Measurements from ENCODE around the gene SOX14. TPM values are rescaled to one million over a fixed set of nuclear protein-coding genes. Genes with fewer than 3 reads are reported as not detected.

SOX14 gene
- total RNA-seq, 1 donor from 2014 or later = 19.7 TPM

GRCh38 chr3:137812023-137812422 is 47.9 kb downstream of the SOX14 start:
- no peaks in the 10 kb centered on the region for H3K36me3 Mint-ChIP-seq (ENCODE audit: low read depth, unreplicated experiment)
- no peak overlapping the region for H3K27ac Mint-ChIP-seq (ENCODE audit: unreplicated experiment)
- TF ChIP-seq CTCF (IDR thresholded peaks at IDR 0.05; ENCODE audit: unreplicated experiment) = no peak
- H3K4me3 Mint-ChIP-seq (ENCODE audit: unreplicated experiment) = no peak overlapping the region
- no peaks in the 10 kb centered on the region for H3K9me3 Mint-ChIP-seq (ENCODE audit: unreplicated experiment)
- no peak for DNase-seq (ENCODE audit: low spot score)
- peaks cover 8% of the 10 kb centered on the region for H3K4me1 Mint-ChIP-seq (ENCODE audit: unreplicated experiment)
- H3K27me3 Mint-ChIP-seq (ENCODE audit: unreplicated experiment) = no peaks in the 10 kb centered on the region

GRCh38 chr3:137815251-137815650 is 51.1 kb downstream of the SOX14 start:
- Mint-ChIP-seq H3K4me3 (ENCODE audit: unreplicated experiment) (no peak overlapping the region), H3K27ac (ENCODE audit: unreplicated experiment) (no peak overlapping the region), H3K36me3 (ENCODE audit: low read depth, unreplicated experiment) (no peaks in the 10 kb centered on the region), H3K4me1 (ENCODE audit: unreplicated experiment) (peaks cover 8% of the 10 kb centered on the region), H3K9me3 (ENCODE audit: unreplicated experiment) (no peaks in the 10 kb centered on the region), H3K27me3 (ENCODE audit: unreplicated experiment) (no peaks in the 10 kb centered on the region)
- no peak for TF ChIP-seq CTCF (IDR thresholded peaks at IDR 0.05; ENCODE audit: unreplicated experiment)
- DNase-seq (ENCODE audit: low spot score) = no peak

Other genes starting within 250 kb of the SOX14 start
- not detected for gene CLDN18, start 245.8 kb downstream of the SOX14 start, total RNA-seq (ENCODE audit: unreplicated experiment)